Right renal cortex interstitium (tissue), 3 donors: ENCODE data around the gene KLK3. TPM values are rescaled to one million over a fixed set of nuclear protein-coding genes. Genes with fewer than 3 reads are reported as not detected.

Source experiments
- DNase-seq, 3 donors: peaks; one replicate each; pipeline ENCODE4 v3.0.0-alpha.2; 2013; ENCODE audit warnings: low read depth in 3 of 3, low spot score in 2 of 3
- polyA plus RNA-seq, 3 donors: library from polyadenylated mRNA; unstranded; fragments of 120-200 nt; gene quantifications; one replicate each; pipeline ENCODE4 v1.2.1, GENCODE V29; 2013; ENCODE audit not compliant: insufficient read length in 3 of 3

Gene KLK3
- polyA plus RNA-seq, 3 donors = 0.24 to 0.53 (median 0.42) TPM

DNA sequence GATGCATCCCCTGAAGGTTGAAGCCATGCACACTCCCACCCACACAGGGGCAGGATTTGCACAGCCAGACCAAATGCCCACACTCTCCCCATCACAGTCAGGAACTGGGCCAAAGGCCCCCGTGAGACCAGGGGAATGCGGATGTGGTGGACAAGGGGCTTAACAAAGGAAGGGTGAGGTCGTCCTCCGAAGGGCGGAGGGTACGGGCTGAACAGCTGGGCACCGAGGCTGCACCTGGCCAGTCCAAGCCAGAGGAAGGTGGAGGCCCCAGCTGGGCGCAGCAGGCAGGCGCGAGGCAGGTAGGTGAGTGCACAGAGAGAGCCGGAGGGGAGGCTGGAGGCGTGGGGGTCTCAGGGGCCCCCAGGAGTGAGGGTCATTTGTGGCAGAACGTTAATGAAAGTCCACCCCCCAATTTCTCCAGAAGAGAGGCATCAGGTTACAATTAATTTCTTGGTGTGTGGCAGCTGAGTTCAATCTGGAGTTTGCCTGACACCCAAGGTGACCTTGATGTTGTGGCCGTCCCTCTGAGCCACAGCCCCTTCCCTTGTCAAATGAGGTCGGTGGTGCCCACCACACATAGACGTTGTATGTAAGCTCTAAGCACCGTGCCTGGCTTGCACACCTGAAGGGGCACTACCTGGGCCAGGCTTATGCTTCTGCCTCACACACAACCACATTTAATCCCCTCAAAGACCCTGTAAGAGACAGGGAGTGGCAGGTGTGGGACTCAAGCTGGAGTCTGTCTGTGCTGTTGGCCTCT is 24.3 kb upstream of the KLK3 start:
- DNase-seq = no peak

DNA sequence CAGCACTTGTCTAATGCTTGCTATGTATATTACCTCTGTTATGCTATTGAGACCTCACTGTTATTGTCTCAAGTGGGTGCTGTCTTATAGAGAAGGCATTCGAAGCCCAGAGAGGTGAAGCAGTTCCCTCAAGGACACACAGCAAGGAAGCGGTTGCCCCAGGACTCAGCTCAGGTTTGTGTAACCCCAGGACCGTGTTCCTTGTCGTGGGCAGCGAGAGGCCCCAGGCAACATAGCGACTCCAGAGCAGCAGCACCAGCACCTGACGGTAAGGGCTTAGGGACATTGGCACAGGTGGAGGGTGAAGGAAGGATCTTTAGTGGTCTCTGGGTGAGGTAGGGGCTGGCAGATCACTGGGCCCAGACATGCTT is 23.7 kb upstream of the KLK3 start:
- DNase-seq = no peak

DNA sequence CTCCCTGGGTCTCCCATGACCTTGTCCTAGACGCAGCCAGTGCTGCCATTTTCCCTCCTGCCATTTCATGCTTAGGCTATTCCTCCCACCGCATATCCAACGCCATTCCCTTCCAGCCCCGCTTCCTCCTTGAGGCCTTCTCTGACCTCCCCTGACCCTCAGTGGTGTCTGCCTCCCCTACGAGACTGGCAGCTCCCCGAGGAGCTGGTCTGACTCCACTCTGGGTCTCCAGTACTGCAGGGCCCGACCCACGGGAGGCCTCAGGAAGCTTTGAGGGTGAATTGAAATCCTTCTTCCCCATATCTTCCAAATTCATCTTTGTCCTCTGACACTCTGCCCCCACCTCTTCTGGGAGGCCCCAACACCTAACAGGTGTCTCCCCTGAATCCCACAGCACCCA is 22.0 kb upstream of the KLK3 start:
- no peak for DNase-seq

DNA sequence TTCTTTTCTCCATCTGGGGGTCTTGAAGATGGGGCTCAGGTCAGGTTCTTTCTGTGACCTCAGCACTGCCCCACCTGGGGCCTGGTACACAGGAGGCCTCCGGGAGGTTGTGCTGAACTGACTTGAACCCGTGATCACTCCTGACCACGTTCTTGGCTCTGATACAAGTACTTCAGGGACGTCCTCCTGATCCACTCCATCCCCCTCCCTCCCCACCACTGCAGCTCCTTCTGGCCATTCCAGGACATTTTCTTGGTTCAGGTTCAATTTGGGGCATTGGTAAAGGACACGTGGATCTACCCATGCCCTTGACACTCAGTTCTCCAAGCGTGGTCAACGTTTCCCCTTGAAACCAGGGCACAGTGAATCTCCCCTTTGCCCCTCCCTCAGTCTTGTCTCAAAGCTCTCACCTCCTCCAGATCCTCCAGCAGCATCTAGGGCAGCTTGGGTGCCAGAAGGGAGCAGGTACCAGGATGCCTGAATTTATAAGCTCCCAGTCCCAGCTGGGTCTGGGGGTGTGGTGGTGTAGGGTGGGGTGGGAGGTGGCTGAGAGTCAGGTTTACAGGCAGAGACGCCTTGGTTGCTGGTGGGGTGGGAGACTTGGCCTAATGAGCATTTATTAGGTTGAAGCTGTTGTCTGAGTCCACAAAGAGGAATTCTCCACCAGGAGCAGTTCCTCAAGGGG is 21.5 kb upstream of the KLK3 start, which contains the start of gene KLK15:
Gene KLK15, minus strand, starts transcription at position 458 of the 685 bp plus-strand sequence. CDS start 2,082 bp downstream, outside the sequence.
- no peak for DNase-seq

DNA sequence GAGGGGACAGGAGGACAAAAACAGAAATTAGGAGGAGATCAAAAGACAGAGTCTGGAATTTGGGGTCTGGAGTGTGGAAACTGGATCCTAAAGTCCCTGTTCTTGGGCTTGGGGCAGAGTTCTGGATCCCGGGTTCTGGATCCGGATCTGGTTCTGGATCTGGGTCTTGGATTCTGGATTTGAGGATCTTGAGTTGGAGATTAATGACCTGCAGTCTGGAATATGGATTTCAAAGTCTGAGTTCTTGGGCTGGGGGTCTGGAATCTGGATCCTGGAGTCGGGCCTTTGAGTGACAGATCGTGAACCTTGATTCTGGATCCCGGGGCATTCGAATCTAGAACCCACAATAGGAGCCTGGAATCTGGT is 20.9 kb upstream of the KLK3 start:
- DNase-seq = no peak

DNA sequence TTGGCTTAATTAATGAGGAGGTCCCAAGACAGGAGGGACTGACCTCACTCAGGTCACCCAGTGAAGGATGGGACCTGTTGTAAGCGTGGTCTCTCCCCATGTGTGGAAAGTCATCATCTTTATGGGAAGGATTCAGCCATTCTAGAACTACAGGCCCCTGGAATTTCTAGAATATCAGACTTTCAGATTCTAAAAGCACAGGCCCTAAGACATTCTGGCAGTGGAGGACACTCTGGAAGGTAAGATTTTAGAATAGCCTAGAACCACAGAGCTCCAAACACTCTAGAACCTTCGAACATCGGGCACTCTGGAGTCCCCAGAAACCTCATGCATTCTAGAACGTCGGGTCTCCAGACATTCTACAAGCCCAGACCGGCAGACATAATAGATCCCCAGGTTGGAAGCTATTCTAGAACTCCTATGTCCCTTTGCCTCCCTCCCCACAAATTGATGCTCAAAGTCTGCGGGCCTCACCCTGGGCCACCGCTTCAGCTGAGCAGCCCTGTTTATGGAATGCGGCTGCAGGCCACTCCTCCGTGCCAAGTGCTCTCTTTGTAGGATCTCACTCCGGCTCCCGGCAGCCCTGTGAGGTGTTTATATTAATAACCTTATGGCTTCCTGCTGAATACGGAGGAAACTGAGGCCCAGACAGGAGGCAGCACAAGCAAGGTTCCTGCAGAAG is 19.5 kb upstream of the KLK3 start:
- DNase-seq = no peak

DNA sequence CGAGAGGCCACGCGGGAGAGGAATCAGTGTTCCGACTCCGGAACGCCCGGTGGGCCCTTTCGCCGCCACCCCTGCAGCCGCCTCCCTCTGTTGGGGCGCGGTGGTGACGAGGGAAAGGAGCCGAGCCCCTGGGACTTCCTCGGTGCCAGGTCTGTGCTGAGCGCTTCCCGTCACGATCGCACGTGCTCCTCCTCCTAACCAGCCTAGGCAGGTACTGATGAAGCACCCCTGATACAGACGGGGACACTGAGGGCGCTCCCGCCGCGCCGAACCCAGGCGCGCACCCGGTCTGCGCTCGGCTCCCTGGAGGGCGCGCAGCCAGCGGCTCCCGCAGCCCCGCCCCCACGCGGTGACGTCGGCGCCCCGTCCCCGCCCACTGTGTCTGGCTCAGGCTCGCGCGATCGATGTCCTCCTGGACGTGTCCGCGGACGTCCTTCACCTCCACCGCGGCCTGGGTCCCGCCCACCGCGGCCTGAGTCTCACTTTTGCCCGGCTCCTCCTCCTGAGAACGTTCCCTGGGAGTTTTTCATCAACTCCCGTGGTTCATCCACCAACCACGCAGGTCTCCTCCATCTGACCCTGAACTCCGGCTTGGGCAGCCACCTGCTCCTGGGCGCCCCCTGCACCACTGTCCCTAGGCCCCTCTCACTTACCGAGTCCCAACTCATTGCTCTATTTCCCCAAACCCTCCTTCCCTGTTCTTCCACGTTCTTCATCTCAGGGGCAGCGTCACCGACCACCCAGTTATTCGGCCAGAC is 18.8 kb upstream of the KLK3 start:
- peak; percentile 25 to 51 (median 44) for DNase-seq

DNA sequence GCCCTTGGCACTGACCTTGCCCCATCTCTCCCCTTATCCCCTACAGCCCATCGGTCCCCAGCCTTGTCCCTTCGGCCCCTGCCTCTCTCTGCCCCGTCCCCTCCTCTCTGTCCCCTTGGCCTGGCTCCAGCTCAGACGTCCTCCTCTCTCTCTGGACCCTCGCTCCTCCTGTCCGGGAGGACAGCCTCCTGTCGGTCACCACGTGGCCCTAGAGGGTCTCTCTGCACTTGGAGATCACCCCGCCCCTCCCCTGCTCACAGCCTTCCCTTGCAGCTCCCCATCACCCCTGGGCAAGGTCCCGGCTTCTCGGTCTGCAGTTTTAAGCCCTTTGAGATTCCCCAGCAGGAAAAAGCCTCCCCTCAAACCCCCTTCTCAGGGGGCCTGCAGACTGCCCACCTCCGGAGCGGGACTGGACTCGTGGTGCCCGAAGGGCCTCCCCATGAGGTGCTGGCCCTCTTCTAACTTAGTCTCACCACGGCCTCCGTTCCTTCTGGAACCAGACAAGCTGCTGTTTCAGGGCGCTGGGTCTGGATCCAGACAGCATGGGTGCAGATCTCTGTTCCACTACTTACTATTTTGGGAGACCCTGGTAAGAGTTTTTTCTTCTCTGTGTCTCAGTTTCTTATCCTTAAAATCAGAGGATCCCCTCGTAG is 18.0 kb upstream of the KLK3 start:
- DNase-seq = no peak

DNA sequence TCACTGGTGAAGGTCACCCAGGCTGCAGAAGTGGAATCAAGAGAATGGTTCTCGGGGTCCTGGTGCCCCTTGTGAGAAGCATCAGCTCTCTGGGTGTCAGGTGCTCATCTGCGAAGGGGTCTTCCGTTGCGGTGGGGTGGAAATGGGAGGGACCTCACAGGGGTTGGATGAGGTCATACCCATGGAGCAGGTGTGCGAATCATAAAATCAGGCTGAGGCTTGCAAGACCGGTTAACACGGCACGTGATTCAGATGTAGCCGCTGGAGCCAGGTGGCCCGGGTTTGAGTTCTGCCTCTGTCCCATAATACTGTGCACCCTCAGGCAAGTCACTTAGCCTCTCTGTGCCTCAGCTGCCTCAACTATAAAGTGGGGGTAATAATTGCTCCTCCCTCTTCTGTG is 17.4 kb upstream of the KLK3 start:
- DNase-seq = no peak

DNA sequence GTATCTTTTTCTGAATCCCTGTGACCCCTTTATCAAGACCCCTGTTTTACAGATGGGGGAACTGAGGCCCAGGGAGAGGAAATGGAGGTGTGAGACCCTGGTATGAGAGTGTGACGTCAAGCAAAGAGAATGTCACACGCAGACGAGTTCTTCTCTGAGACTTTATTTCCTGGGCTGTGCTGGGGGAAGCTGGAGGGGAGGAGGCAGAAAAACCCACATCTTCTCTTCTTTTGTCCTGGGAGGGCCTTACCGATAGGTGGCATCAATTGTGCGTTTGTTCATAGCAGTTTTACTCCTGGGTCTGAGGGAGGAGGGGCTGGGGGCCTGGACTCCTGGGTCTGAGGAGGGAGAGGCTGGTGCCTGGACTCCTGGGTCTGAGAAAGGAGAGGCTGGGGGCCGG is 16.5 kb upstream of the KLK3 start:
- DNase-seq = no peak

DNA sequence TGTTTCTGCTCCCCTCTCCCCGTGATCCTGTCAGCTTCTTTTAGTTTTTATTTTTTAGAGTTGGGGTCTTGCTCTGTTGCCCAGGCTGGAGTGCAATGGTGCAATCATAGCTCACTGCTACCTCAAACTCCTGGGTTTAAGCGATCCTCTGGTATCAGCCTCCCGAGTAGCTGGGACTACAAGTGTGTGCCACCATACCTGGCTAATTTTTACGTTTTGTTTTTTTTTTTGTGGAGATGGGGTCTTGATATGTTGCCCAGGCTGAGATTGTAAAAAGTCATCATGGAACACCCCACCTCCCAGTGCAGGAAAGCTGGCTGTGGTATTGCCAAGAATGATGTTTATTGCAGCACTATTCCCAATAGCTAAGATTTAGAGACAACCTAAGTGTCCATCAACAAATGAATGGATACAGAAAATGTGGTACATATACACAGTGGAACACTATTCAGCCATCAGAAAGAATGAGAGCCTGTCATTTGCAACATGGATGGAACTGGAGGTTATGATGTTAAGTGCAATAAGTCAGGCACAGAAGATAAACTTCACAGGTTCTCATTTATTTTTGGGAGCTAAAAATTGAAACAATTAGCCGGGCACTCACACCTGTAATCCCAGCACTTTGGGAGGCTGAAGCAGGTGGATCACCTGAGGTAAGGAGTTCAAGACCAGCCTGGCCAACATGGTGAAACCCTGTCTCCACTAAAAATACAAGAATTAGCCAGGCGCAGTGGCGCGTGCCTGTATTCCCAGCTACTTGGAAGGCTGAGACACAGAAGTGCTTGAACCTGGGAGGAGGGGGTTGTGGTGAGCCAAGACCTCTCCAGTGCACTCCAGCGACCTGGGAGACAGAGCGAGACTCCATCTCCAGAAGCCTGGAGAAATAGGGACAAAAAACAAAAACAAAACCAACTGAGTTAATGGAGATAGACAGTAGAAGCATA is 14.7 kb upstream of the KLK3 start:
- DNase-seq = no peak

DNA sequence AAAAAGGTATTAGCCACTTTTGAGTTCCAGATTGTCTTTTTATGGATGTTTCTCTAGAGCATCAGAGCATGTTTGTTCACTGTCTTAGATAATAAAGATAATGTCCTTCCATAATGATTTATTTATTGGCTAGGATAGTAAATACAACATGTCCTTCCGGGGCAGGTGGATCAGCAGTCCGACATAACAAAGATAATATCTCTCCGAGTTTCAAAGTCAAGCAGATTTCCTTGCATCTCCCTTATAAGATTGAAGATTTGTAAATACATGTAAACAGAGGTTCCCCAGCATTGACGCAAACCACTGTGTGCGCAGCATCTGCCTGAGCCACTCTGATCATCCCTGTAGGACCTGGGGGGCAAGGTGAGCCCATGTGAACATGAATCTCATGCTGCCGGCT is 12.6 kb upstream of the KLK3 start:
- no peak for DNase-seq

DNA sequence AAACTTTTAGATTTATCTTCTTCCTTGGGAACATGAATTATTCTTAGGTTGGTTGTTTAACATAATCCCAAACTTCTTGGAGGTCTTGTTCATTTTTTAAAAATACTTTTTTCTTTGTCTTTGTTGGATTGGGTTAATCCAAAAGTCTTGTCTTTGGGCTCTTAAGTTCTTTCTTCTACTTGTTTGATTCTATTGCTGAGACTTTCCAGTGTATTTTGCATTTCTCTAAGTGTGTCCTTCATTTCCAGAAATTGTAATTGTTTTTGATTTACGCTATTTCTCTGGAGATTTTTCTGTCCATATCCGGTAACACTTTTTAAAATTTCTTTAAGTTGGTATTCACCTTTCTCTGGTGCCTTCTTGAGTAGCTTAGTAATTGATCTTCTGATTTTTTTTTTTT is 11.5 kb upstream of the KLK3 start:
- no peak for DNase-seq

DNA sequence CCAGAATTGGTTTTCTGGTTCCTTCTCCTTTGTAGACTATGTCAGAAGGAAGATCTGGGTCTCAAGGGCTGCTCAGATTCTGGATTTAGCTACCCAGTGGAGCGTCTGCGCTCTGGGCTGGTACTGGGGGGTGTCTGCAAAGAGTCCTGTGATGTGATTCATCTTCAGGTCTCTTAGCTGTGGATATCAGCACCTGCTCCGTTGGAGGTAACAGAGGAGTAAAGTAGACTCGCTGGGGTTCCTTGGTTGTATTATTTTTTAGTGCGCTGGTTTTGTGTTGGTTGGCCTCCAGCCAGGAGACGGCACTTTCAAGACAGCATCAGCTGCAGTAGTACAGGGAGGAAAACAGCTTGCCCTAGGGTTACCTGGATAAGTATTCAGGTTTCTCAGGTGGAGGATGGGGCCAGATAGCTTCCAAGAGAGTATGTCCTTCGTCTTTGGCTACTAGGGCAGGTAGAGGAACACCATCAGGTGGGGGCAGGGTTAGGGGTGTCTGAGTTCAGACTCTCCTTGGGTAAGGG is 11.0 kb upstream of the KLK3 start:
- no peak for DNase-seq

DNA sequence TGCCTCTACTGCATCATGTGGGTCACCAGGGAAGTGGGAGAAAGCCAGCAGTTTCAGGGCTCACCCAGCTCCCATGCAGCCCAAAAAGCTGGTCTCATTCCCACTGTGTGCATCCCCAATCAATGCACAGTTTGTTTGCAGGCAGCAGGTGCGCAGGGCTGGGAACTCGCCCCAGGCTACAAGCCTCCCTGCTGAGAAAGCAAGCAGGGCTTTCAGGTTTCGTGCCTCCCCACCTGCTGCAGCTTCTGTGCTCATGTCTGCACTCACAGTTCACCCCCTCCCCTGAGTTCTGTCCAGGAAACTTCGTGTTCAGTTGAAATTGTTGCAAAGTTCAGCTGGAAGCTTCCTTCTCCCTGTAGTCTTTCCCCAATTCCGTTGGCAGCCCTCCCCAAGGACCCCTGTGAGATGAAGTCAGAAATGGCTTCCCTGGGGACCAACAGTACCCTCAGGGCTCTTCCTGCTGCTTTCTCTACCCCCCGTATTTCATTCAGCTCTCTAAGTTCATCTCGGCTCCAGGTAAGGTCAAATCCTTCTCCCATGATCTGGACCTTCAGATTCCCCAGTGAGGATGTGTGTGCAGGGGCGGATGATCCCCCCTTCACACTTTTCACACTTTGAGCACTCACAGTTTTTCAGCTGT is 10.3 kb upstream of the KLK3 start:
- no peak for DNase-seq

DNA sequence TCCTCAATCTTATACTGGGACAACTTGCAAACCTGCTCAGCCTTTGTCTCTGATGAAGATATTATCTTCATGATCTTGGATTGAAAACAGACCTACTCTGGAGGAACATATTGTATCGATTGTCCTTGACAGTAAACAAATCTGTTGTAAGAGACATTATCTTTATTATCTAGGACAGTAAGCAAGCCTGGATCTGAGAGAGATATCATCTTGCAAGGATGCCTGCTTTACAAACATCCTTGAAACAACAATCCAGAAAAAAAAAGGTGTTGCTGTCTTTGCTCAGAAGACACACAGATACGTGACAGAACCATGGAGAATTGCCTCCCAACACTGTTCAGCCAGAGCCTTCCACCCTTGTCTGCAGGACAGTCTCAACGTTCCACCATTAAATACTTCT is 4.0 kb upstream of the KLK3 start:
- DNase-seq = no peak

DNA sequence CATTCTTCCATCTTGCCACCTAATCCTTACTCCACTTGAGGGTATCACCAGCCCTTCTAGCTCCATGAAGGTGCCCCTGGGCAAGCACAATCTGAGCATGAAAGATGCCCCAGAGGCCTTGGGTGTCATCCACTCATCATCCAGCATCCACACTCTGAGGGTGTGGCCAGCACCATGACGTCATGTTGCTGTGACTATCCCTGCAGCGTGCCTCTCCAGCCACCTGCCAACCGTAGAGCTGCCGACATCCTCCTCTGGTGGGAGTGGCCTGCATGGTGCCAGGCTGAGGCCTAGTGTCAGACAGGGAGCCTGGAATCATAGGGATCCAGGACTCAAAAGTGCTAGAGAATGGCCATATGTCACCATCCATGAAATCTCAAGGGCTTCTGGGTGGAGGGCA is 3.1 kb upstream of the KLK3 start:
- no peak for DNase-seq

DNA sequence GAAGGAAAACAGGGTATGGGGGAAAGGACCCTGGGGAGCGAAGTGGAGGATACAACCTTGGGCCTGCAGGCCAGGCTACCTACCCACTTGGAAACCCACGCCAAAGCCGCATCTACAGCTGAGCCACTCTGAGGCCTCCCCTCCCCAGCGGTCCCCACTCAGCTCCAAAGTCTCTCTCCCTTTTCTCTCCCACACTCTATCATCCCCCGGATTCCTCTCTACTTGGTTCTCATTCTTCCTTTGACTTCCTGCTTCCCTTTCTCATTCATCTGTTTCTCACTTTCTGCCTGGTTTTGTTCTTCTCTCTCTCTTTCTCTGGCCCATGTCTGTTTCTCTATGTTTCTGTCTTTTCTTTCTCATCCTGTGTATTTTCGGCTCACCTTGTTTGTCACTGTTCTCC is 2.7 kb downstream of the KLK3 start:
- no peak for DNase-seq

DNA sequence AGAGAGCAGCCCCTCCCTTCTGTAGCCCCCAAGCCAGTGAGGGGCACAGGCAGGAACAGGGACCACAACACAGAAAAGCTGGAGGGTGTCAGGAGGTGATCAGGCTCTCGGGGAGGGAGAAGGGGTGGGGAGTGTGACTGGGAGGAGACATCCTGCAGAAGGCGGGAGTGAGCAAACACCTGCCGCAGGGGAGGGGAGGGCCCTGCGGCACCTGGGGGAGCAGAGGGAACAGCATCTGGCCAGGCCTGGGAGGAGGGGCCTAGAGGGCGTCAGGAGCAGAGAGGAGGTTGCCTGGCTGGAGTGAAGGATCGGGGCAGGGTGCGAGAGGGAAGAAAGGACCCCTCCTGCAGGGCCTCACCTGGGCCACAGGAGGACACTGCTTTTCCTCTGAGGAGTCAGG is 4.2 kb downstream of the KLK3 start:
- no peak for DNase-seq
